ENCODE data around the gene EXOSC9. TPM values are rescaled to one million over a fixed set of nuclear protein-coding genes. Genes with fewer than 3 reads are reported as not detected.

Gene EXOSC9
- total RNA-seq, 1 experiment from 2014 or later = 50.0 TPM

- TF ChIP-seq ZNF423 (CRISPR knock-in tag; IDR thresholded peaks at IDR 0.05) (no peak), MLX (CRISPR knock-in tag; IDR thresholded peaks at IDR 0.05) (no peak), JAZF1 (CRISPR knock-in tag; IDR thresholded peaks at IDR 0.05) (no peak)
- TF ChIP-seq, protein P1, sequence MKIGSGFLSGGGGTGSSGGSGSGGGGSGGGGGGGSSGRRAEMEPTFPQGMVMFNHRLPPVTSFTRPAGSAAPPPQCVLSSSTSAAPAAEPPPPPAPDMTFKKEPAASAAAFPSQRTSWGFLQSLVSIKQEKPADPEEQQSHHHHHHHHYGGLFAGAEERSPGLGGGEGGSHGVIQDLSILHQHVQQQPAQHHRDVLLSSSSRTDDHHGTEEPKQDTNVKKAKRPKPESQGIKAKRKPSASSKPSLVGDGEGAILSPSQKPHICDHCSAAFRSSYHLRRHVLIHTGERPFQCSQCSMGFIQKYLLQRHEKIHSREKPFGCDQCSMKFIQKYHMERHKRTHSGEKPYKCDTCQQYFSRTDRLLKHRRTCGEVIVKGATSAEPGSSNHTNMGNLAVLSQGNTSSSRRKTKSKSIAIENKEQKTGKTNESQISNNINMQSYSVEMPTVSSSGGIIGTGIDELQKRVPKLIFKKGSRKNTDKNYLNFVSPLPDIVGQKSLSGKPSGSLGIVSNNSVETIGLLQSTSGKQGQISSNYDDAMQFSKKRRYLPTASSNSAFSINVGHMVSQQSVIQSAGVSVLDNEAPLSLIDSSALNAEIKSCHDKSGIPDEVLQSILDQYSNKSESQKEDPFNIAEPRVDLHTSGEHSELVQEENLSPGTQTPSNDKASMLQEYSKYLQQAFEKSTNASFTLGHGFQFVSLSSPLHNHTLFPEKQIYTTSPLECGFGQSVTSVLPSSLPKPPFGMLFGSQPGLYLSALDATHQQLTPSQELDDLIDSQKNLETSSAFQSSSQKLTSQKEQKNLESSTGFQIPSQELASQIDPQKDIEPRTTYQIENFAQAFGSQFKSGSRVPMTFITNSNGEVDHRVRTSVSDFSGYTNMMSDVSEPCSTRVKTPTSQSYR (CRISPR knock-in tag; IDR thresholded peaks at IDR 0.05) = no peak
- Mint-ChIP-seq H3K4me1 (no peaks in the 10 kb centered on the region), H3K36me3 (no peaks in the 10 kb centered on the region), H3K27ac (no peak overlapping the region), H3K9me3 (no peaks in the 10 kb centered on the region), H3K27me3 (ENCODE audit: low read depth) (no peaks in the 10 kb centered on the region; the same call in 1 of the 2 replicates), H3K4me3 (no peak overlapping the region)
- no peak for ATAC-seq
- ChIA-PET POLR2A (no interaction called here), CTCF (no interaction called here)
- DNase-seq (ENCODE audit: low spot score) = no peak
Measured at GRCh38 chr4:121788896-121789295, 12.2 kb upstream of the EXOSC9 start.

GRCh38 chr4:121789455-121789854 lies 11.7 kb upstream of the EXOSC9 start:
- Mint-ChIP-seq H3K4me3 (no peak overlapping the region), H3K9me3 (no peaks in the 10 kb centered on the region), H3K36me3 (no peaks in the 10 kb centered on the region), H3K4me1 (peaks cover 1% of the 10 kb centered on the region), H3K27me3 (ENCODE audit: low read depth) (no peaks in the 10 kb centered on the region; the same call in 1 of the 2 replicates), H3K27ac (no peak overlapping the region)
- ChIA-PET CTCF (no interaction called here), POLR2A (no interaction called here)
- ATAC-seq = no peak
- DNase-seq (ENCODE audit: low spot score) = no peak
- TF ChIP-seq, protein P2, sequence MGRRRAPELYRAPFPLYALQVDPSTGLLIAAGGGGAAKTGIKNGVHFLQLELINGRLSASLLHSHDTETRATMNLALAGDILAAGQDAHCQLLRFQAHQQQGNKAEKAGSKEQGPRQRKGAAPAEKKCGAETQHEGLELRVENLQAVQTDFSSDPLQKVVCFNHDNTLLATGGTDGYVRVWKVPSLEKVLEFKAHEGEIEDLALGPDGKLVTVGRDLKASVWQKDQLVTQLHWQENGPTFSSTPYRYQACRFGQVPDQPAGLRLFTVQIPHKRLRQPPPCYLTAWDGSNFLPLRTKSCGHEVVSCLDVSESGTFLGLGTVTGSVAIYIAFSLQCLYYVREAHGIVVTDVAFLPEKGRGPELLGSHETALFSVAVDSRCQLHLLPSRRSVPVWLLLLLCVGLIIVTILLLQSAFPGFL (CRISPR knock-in tag; IDR thresholded peaks at IDR 0.05; ENCODE audit: borderline replicate concordance) = no peak
- TF ChIP-seq NFYB (CRISPR knock-in tag; conservative IDR thresholded peaks at IDR 0.05; ENCODE audit: low read depth) (no peak), NR2C2 (CRISPR knock-in tag; IDR thresholded peaks at IDR 0.05) (no peak), MLX (CRISPR knock-in tag; IDR thresholded peaks at IDR 0.05) (no peak), OVOL2 (CRISPR knock-in tag; IDR thresholded peaks at IDR 0.05; ENCODE audit: borderline replicate concordance) (no peak), ATF1 (CRISPR knock-in tag; IDR thresholded peaks at IDR 0.05) (no peak), AR (CRISPR knock-in tag; IDR thresholded peaks at IDR 0.05) (no peak), ZNF512 (CRISPR knock-in tag; IDR thresholded peaks at IDR 0.05; ENCODE audit: borderline replicate concordance) (no peak), ZNF416 (CRISPR knock-in tag; IDR thresholded peaks at IDR 0.05) (no peak), STAT6 (CRISPR knock-in tag; conservative IDR thresholded peaks at IDR 0.05; ENCODE audit: low read depth) (no peak), HMGXB4 (CRISPR knock-in tag; IDR thresholded peaks at IDR 0.05) (no peak), HMGA2 (CRISPR knock-in tag; IDR thresholded peaks at IDR 0.05) (no peak), CREM (CRISPR knock-in tag; IDR thresholded peaks at IDR 0.05) (no peak)
- TF ChIP-seq, protein P3, sequence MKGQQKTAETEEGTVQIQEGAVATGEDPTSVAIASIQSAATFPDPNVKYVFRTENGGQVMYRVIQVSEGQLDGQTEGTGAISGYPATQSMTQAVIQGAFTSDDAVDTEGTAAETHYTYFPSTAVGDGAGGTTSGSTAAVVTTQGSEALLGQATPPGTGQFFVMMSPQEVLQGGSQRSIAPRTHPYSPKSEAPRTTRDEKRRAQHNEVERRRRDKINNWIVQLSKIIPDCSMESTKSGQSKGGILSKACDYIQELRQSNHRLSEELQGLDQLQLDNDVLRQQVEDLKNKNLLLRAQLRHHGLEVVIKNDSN (CRISPR knock-in tag; IDR thresholded peaks at IDR 0.05) = no peak
- TF ChIP-seq, protein P4, sequence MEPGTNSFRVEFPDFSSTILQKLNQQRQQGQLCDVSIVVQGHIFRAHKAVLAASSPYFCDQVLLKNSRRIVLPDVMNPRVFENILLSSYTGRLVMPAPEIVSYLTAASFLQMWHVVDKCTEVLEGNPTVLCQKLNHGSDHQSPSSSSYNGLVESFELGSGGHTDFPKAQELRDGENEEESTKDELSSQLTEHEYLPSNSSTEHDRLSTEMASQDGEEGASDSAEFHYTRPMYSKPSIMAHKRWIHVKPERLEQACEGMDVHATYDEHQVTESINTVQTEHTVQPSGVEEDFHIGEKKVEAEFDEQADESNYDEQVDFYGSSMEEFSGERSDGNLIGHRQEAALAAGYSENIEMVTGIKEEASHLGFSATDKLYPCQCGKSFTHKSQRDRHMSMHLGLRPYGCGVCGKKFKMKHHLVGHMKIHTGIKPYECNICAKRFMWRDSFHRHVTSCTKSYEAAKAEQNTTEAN (CRISPR knock-in tag; IDR thresholded peaks at IDR 0.05) = no peak

Data from WTC11 (cell line).